ENCODE measurements around the gene CDK15.
"Not testable (repeated sequence)": the region's sequence is repeated elsewhere in the genome, so short reads cannot be mapped to it uniquely, and the experiment has no call there.

The CDK15 gene

GRCh38 chr2:201806442-201807170, at the start of gene CDK15:
CDK15 (plus strand) TSS chr2:201806537; CDS start chr2:201806665, 128 bp downstream.
- Histone ChIP-seq H3K27ac (no peak within 1 kb of the TSS), H3K4me2 (ENCODE audit: low read length) (peak within 1 kb of the TSS; percentile 2), H3K4me3 (ENCODE audit: low read depth, low read length) (no peak within 1 kb of the TSS), H3K36me3 (ENCODE audit: control insufficient read depth, insufficient read depth, low read length) (no peaks in the 10 kb centered on the region), H3K9ac (no peak within 1 kb of the TSS), H3K9me3 (ENCODE audit: control insufficient read depth, low read length) (no peaks in the 10 kb centered on the region), H3K27me3 (ENCODE audit: control insufficient read depth, insufficient read depth, low read length) (no peaks in the 10 kb centered on the region), H2AFZ (peak within 1 kb of the TSS; percentile 68), H3K4me1 (no peaks in the 10 kb centered on the region), H3K79me2 (no peaks in the 10 kb centered on the region)
- no peak for TF ChIP-seq CTCF (IDR thresholded peaks at IDR 0.05)

GRCh38 chr2:201758234-201758633, 48.1 kb upstream of the CDK15 start:
- Histone ChIP-seq H3K4me2 (ENCODE audit: low read length) (no peak overlapping the region), H3K79me2 (no peaks in the 10 kb centered on the region), H3K27me3 (ENCODE audit: control insufficient read depth, insufficient read depth, low read length) (no peaks in the 10 kb centered on the region), H3K27ac (no peak overlapping the region), H3K36me3 (ENCODE audit: control insufficient read depth, insufficient read depth, low read length) (no peaks in the 10 kb centered on the region), H3K9me3 (ENCODE audit: control insufficient read depth, low read length) (no peaks in the 10 kb centered on the region), H3K4me1 (no peaks in the 10 kb centered on the region), H3K4me3 (ENCODE audit: low read depth, low read length) (no peak overlapping the region), H3K9ac (no peak overlapping the region), H2AFZ (no peak overlapping the region)
- no peak for TF ChIP-seq CTCF (IDR thresholded peaks at IDR 0.05)

GRCh38 chr2:201758873-201759272, 47.5 kb upstream of the CDK15 start:
- no peaks in the 10 kb centered on the region for H3K27me3 ChIP-seq (ENCODE audit: control insufficient read depth, insufficient read depth, low read length)
- no peak overlapping the region for H3K9ac ChIP-seq
- no peaks in the 10 kb centered on the region for H3K9me3 ChIP-seq (ENCODE audit: control insufficient read depth, low read length)
- no peak overlapping the region for H3K4me3 ChIP-seq (ENCODE audit: low read depth, low read length)
- no peak for TF ChIP-seq CTCF (IDR thresholded peaks at IDR 0.05)
- no peaks in the 10 kb centered on the region for H3K4me1 ChIP-seq
- H3K4me2 ChIP-seq (ENCODE audit: low read length) = no peak overlapping the region
- no peaks in the 10 kb centered on the region for H3K36me3 ChIP-seq (ENCODE audit: control insufficient read depth, insufficient read depth, low read length)
- no peak overlapping the region for H3K27ac ChIP-seq
- H2AFZ ChIP-seq = no peak overlapping the region
- no peaks in the 10 kb centered on the region for H3K79me2 ChIP-seq

GRCh38 chr2:201759567-201759966, 46.8 kb upstream of the CDK15 start:
- no peaks in the 10 kb centered on the region for H3K4me1 ChIP-seq
- H3K4me2 ChIP-seq (ENCODE audit: low read length) = no peak overlapping the region
- no peaks in the 10 kb centered on the region for H3K27me3 ChIP-seq (ENCODE audit: control insufficient read depth, insufficient read depth, low read length)
- no peaks in the 10 kb centered on the region for H3K79me2 ChIP-seq
- H3K36me3 ChIP-seq (ENCODE audit: control insufficient read depth, insufficient read depth, low read length) = no peaks in the 10 kb centered on the region
- H3K27ac ChIP-seq = no peak overlapping the region
- no peak for TF ChIP-seq CTCF (IDR thresholded peaks at IDR 0.05)
- H3K4me3 ChIP-seq (ENCODE audit: low read depth, low read length) = no peak overlapping the region
- H2AFZ ChIP-seq = no peak overlapping the region
- H3K9ac ChIP-seq = no peak overlapping the region
- H3K9me3 ChIP-seq (ENCODE audit: control insufficient read depth, low read length) = no peaks in the 10 kb centered on the region

GRCh38 chr2:201761101-201761500, 45.2 kb upstream of the CDK15 start:
- no peak overlapping the region for H3K27ac ChIP-seq
- H3K27me3 ChIP-seq (ENCODE audit: control insufficient read depth, insufficient read depth, low read length) = no peaks in the 10 kb centered on the region
- TF ChIP-seq CTCF (IDR thresholded peaks at IDR 0.05) = no peak
- no peaks in the 10 kb centered on the region for H3K79me2 ChIP-seq
- no peaks in the 10 kb centered on the region for H3K4me1 ChIP-seq
- H3K36me3 ChIP-seq (ENCODE audit: control insufficient read depth, insufficient read depth, low read length) = no peaks in the 10 kb centered on the region
- no peaks in the 10 kb centered on the region for H3K9me3 ChIP-seq (ENCODE audit: control insufficient read depth, low read length)
- no peak overlapping the region for H2AFZ ChIP-seq
- H3K4me3 ChIP-seq (ENCODE audit: low read depth, low read length) = no peak overlapping the region
- no peak overlapping the region for H3K9ac ChIP-seq
- no peak overlapping the region for H3K4me2 ChIP-seq (ENCODE audit: low read length)

GRCh38 chr2:201764469-201764868, 41.9 kb upstream of the CDK15 start:
- not testable (repeated sequence) for H2AFZ ChIP-seq; H3K36me3 ChIP-seq (ENCODE audit: control insufficient read depth, insufficient read depth, low read length); H3K27me3 ChIP-seq (ENCODE audit: control insufficient read depth, insufficient read depth, low read length); H3K79me2 ChIP-seq; H3K27ac ChIP-seq; H3K9me3 ChIP-seq (ENCODE audit: control insufficient read depth, low read length); H3K4me1 ChIP-seq; H3K9ac ChIP-seq; H3K4me2 ChIP-seq (ENCODE audit: low read length); H3K4me3 ChIP-seq (ENCODE audit: low read depth, low read length)

Measured in parathyroid adenoma (tissue), 2 donors.